T-helper 22 cell (primary cell): ENCODE data around the gene MAP4K3.
"Not testable (repeated sequence)": the region's sequence is repeated elsewhere in the genome, so short reads cannot be mapped to it uniquely, and the experiment has no call there.

Experiments used
- DNase-seq: peaks from one replicate; pipeline ENCODE4 v3.0.0-alpha.2; 2020; ENCODE audit warnings: low read depth

MAP4K3 gene

DNA sequence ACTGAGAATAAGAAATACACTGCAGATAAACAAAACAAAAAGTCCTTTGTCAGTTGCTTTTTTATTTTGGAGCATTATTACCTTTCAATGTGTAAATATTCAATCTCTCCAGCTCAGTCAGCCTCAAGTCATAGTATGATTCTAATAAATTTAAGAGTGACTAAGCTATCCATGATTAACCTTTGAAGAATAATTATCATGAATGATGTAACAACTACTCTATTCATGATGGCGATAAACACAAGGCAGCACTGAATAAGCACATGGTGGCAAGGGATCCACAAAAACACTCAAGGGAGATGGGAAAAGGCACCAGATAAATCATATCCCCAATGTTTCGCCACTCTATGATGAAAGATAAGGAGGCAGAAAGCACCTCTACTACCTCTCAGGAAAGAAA, 67.0 kb downstream of the MAP4K3 start:
- DNase-seq, result no peak

- DNase-seq, result no peak
These were observed 68.2 kb downstream of the MAP4K3 start for GRCh38 chr2:39368846-39369245.

DNA sequence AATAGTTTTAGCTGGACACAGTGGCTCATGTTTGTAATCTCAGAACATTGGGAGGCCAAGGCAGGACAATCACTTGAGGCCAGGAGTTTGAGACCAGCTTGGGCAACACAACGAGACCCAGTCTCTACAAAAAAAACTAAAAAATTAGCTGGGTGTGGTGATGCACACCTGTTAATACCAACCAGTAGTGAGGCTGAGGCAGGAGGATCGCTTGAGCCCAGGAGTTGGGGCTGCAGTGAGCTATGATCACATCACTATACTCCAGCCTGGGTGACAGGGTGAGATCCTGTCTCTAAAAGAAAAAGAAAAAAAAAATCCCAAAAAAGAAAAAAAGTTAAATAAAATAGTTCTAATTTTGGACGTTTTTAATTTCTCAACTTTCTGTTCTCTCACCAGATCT, 68.7 kb downstream of the MAP4K3 start:
- DNase-seq, result no peak

DNA sequence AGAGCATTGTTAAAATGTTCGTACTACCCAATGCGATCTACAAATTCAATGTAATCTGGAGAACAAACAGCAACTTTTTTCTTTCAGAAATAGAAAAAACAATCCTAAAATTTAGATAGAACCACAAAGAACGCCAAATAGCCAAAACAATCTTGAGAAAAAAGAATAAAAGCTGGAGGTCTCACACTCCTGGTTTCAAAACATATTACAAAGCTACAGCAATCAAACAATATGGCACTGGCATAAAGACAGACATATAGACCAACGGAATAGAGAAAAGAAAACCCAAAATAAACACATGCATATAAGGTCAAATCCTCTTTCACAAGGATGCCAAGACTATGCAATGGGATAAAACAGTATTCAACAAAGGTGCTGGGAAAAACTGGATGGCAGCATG, 74.5 kb downstream of the MAP4K3 start:
- no peak for DNase-seq

GRCh38 chr2:39361511-39361910, 75.6 kb downstream of the MAP4K3 start:
- no peak for DNase-seq

DNA sequence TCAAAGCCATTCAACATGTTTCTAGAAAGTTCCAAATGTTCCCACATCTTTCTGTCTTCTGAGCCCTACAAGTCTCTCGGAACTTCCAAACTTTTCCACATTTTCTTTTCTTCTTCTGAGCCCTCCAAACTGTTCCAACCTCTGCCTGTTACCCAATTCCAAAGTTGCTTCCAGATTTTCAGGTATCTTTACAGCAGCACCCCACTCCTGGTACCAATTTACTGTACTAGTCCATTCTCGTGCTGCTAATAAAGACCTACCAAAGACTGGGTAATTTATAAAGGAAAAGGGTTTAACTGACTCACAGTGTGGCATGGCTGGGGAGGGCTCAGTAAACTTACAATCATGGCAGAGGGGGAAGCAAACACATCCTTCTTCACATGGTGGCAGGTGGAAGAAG, 76.7 kb downstream of the MAP4K3 start:
- not testable (repeated sequence) for DNase-seq

GRCh38 chr2:39359453-39360038, 77.5 kb downstream of the MAP4K3 start:
- DNase-seq, result no peak

- no peak for DNase-seq
These were observed 80.0 kb downstream of the MAP4K3 start for GRCh38 chr2:39356922-39357639.

GRCh38 chr2:39350658-39351057, 86.4 kb downstream of the MAP4K3 start:
- DNase-seq, result no peak

- no peak for DNase-seq
These were observed 98.6 kb downstream of the MAP4K3 start for GRCh38 chr2:39338502-39338901.

DNA sequence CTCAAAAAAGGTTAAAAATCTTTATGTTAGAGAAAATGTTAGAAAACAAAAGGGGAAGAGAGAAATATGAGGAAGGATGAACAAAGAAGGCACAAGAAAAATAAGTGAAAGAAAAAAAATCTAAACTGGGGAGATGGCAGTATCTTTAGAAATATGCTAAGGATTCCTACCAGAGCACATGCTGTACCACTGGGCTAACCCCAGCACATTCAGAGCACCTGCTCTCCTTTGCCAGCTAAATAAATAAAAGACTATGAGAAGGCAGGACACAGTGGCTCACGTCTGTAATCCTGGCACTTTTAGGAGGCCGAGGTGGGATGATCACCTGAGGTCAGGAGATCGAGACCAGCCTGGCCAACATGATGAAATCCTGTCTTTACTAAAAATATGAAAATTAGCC, 101.2 kb downstream of the MAP4K3 start:
- DNase-seq, result no peak

GRCh38 chr2:39334978-39335377, 102.1 kb downstream of the MAP4K3 start:
- no peak for DNase-seq

DNA sequence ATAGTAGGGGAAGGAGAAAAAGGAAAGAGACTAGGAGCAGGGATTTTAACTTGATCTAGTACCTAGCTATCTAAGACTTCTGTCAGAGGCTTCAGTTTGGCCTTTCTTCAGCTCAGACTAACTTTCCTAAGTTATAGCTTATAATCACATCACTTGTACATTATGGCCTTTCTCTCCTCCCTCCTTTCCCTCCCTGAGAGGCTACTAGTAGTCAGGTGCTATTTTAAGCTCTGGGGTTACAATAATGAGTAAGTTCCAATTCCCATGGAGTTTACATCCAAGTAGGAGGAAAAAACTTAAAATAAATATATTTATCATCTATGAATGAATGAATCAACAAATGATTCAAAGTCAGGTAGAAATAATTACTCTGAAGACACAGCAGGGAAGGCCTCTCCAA, 102.6 kb downstream of the MAP4K3 start:
- no peak for DNase-seq

- no peak for DNase-seq
These were observed 110.4 kb downstream of the MAP4K3 start for GRCh38 chr2:39326644-39327043.

GRCh38 chr2:39325966-39326365, 111.1 kb downstream of the MAP4K3 start:
- no peak for DNase-seq

DNA sequence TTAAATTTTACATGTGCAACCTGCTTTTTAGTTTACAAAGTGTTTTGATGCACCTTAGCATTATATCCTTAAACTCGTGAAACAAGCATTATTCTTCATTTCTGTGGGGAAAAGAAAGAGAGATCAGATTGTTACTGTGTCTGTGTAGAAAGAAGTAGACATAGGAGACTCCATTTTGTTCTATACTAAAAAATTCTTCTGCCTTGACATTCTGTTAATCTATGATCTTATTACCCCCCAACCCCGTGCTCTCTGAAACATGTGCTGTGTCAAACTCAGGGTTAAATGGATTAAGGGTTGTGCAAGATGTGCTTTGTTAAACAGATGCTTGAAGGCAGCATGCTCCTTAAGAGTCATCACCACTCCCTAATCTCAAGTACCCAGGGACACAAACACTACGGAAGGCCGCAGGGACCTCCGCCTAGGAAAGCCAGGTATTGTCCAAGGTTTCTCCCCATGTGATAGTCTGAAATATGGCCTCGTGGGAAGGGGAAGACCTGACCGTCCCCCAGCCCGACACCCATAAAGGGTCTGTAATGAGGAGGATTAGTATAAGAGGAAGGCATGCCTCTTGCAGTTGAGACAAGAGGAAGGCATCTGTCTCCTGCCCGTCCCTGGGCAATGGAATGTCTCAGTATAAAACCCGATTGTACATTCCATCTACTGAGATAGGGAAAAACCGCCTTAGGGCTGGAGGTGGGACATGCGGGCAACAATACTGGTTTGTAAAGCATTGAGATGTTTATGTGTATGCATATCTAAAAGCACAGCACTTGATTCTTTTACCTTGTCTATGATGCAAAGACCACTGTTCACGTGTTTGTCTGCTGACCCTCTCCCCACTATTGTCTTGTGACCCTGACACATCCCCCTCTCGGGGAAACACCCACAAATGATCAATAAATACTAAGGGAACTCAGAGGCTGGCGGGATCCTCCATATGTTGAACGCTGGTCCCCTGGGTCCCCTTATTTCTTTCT, 115.7 kb downstream of the MAP4K3 start:
- not testable (repeated sequence) for DNase-seq

- no peak for DNase-seq
These were observed 116.9 kb downstream of the MAP4K3 start for GRCh38 chr2:39320162-39320561.

GRCh38 chr2:39313575-39313974, 123.5 kb downstream of the MAP4K3 start:
- no peak for DNase-seq

DNA sequence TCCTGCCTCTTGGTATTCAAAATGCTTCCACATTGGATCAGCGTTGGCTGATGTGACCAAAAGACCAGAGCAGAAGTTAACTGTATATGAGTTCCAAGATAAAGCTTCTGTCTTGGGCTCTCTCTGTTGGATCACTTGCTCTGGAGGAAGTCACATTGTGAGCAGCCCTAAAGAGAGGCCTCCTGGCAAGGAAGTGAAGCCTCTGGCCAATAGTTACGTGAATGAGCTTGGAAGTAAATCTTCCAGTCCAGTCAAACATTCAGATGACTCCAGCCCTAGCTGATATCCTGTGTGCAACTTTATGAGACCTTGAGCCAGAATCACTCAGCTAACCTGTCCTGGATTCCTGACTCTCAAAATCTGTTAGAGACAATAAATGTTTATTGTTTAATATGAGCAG, 125.6 kb downstream of the MAP4K3 start:
- no peak for DNase-seq

DNA sequence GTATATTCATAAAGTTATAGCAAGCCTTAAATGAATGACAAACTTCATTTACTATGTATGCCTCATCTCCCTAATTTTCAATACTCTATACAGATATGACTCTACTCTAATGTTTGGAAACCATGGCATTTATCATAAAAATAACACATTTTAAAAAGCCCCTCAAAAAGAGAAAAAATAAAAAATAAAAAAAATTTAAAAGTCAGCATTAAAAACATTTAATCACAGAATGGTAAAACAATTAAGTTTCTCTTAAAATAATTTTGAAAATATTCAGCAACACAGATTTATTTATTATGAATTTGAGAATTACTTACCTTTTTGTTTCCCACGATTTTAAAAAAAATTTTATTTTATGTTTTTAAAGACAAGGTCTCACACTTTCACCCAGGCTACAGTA, 128.3 kb downstream of the MAP4K3 start:
- DNase-seq, result no peak

- DNase-seq, result no peak
These were observed 130.5 kb downstream of the MAP4K3 start for GRCh38 chr2:39306626-39307025.

DNA sequence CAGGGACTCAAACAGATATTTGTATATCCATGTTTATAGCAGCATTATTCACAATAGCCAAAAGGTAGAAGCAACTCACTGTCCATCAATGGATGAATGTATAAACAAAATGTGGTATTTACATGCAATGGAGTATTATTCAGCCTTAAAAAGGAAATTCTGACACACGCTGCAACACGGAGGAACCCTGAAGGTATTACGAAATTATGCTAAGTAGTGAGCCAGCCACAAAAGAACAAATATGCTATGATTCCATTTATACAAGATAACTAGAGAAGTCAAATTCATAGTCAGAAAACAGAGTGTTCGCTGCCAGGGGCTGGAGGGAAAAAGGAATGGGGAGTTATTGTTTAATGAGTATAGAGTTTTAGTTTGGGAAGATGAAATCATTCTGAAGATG, 132.4 kb downstream of the MAP4K3 start:
- DNase-seq, result no peak

- DNase-seq, result no peak
These were observed 132.9 kb downstream of the MAP4K3 start for GRCh38 chr2:39304200-39304599.
